H9 (cell line): Measurements from ENCODE around the gene PDE2A. TPM values are rescaled to one million over a fixed set of nuclear protein-coding genes. Genes with fewer than 3 reads are reported as not detected.

ENCODE experiments used
- DNase-seq: peaks from one replicate; pipeline ENCODE4 v3.0.0-alpha.2; 2017
- H2AFZ ChIP-seq: one replicate; pipeline ENCODE4 v1.6.1; 2013; ENCODE audit warnings: mild to moderate bottlenecking, low read length, control low read depth, moderate library complexity
- H2AK5ac ChIP-seq: 2 replicates; pipeline ENCODE4 v1.6.1; 2013; ENCODE audit warnings: low read length, control low read depth, mixed read lengths; ENCODE audit not compliant: insufficient read length
- H2BK120ac ChIP-seq: one replicate; pipeline ENCODE4 v1.6.1; 2013; ENCODE audit warnings: low read depth, mild to moderate bottlenecking, low read length, control low read depth, inconsistent platforms; ENCODE audit not compliant: poor library complexity, severe bottlenecking
- H2BK12ac ChIP-seq: 2 replicates; pipeline ENCODE4 v1.6.1; 2013; ENCODE audit warnings: low read length, control low read depth, mixed read lengths, low read depth; ENCODE audit not compliant: insufficient read length
- H2BK15ac ChIP-seq: 2 replicates; pipeline ENCODE4 v1.6.1; 2013; ENCODE audit warnings: low read depth, low read length, control low read depth
- H2BK20ac ChIP-seq: one replicate; pipeline ENCODE4 v1.6.1; 2013; ENCODE audit warnings: low read depth, mild to moderate bottlenecking, low read length, control low read depth, inconsistent platforms; ENCODE audit not compliant: poor library complexity, severe bottlenecking
- H2BK5ac ChIP-seq: 2 replicates; pipeline ENCODE4 v1.6.1; 2013; ENCODE audit warnings: low read length, control low read depth, mixed read lengths; ENCODE audit not compliant: insufficient read length
- H3K14ac ChIP-seq: 2 replicates; pipeline ENCODE4 v1.6.1; 2013; ENCODE audit warnings: low read length, control low read depth; ENCODE audit not compliant: insufficient read depth
- H3K18ac ChIP-seq: 2 replicates; pipeline ENCODE4 v1.6.1; 2013; ENCODE audit warnings: low read depth, mild to moderate bottlenecking, mixed read lengths, low read length, control low read depth; ENCODE audit not compliant: insufficient read length
- H3K23ac ChIP-seq: 2 replicates; pipeline ENCODE4 v1.6.1; 2013; ENCODE audit warnings: low read length, control low read depth, mixed read lengths, low read depth; ENCODE audit not compliant: insufficient read length
- H3K23me2 ChIP-seq: 2 replicates; pipeline ENCODE4 v1.6.1; 2013; ENCODE audit warnings: low read depth, mild to moderate bottlenecking, mixed read lengths, low read length, control low read depth; ENCODE audit not compliant: insufficient read length, poor library complexity, severe bottlenecking
- H3K27ac ChIP-seq: 2 replicates; pipeline ENCODE4 v1.5.1; 2013; ENCODE audit warnings: low read length, control low read depth, mixed read lengths, low read depth; ENCODE audit not compliant: insufficient read length
- H3K27me3 ChIP-seq: 2 replicates; pipeline ENCODE4 v1.6.1; 2013; ENCODE audit warnings: low read length, control low read depth, inconsistent platforms; ENCODE audit not compliant: insufficient read depth
- H3K4ac ChIP-seq: 2 replicates; pipeline ENCODE4 v1.6.1; 2013; ENCODE audit warnings: low read depth, mild to moderate bottlenecking, control low read depth, inconsistent platforms, low read length, moderate library complexity
- H3K4me1 ChIP-seq: 2 replicates; pipeline ENCODE4 v1.6.1; 2013; ENCODE audit warnings: low read length, control low read depth, inconsistent platforms; ENCODE audit not compliant: insufficient read depth
- H3K4me2 ChIP-seq: 2 replicates; pipeline ENCODE4 v1.6.1; 2013; ENCODE audit warnings: low read length, control low read depth, mixed read lengths; ENCODE audit not compliant: insufficient read length, insufficient read depth
- H3K56ac ChIP-seq: 2 replicates; pipeline ENCODE4 v1.6.1; 2013; ENCODE audit warnings: low read depth, mild to moderate bottlenecking, mixed read lengths, low read length, control low read depth; ENCODE audit not compliant: insufficient read length
- H3K79me1 ChIP-seq: 2 replicates; pipeline ENCODE4 v1.6.1; 2013; ENCODE audit warnings: low read depth, mild to moderate bottlenecking, moderate library complexity, low read length, control low read depth, inconsistent platforms; ENCODE audit not compliant: insufficient read depth, poor library complexity, severe bottlenecking
- H3K79me2 ChIP-seq: 2 replicates; pipeline ENCODE4 v1.6.1; 2013; ENCODE audit warnings: low read length, control low read depth, inconsistent platforms; ENCODE audit not compliant: insufficient read depth
- H3K9ac ChIP-seq: 2 replicates; pipeline ENCODE4 v1.6.1; 2013; ENCODE audit warnings: low read length, control low read depth, mixed read lengths; ENCODE audit not compliant: insufficient read length; ENCODE audit errors: extremely low read depth
- H3K9me3 ChIP-seq: one replicate; pipeline ENCODE4 v1.6.1; 2013; ENCODE audit warnings: low read depth, low read length, inconsistent platforms; ENCODE audit not compliant: control insufficient read depth
- H3T11ph ChIP-seq: one replicate; pipeline ENCODE4 v1.6.1; 2013; ENCODE audit warnings: mild to moderate bottlenecking, low read length, control low read depth, inconsistent platforms
- H4K20me1 ChIP-seq: one replicate; pipeline ENCODE4 v1.6.1; 2013; ENCODE audit not compliant: control insufficient read depth, insufficient read length, insufficient read depth
- H4K5ac ChIP-seq: 2 replicates; pipeline ENCODE4 v1.6.1; 2013; ENCODE audit warnings: low read depth, mild to moderate bottlenecking, mixed read lengths, low read length, control low read depth; ENCODE audit not compliant: insufficient read length
- H4K8ac ChIP-seq: replicated peaks from 2 replicates; pipeline ENCODE4 v1.6.1; 2013; ENCODE audit warnings: low read length, control low read depth, mixed read lengths, low read depth; ENCODE audit not compliant: insufficient read length
- H4K91ac ChIP-seq: 2 replicates; pipeline ENCODE4 v1.6.1; 2013; ENCODE audit warnings: low read depth, mild to moderate bottlenecking, moderate library complexity, mixed read lengths, low read length, control low read depth; ENCODE audit not compliant: insufficient read length
- H3K27ac Mint-ChIP-seq, 3 experiments: 2 replicates in 2 of 3; 3 replicates in 1 of 3; pipeline ENCODE4 v1.8.0; 2020 to 2021; ENCODE audit warnings: mixed read lengths in 3 of 3, mild to moderate bottlenecking in 1 of 3, moderate library complexity in 1 of 3
- H3K27me3 Mint-ChIP-seq: 2 replicates; pipeline ENCODE4 v1.8.0; 2021; ENCODE audit warnings: low read depth, mild to moderate bottlenecking, moderate library complexity, mixed read lengths
- H3K36me3 Mint-ChIP-seq, 3 experiments: 2 replicates in 2 of 3; 3 replicates in 1 of 3; pipeline ENCODE4 v1.8.0; 2020 to 2021; ENCODE audit warnings: low read depth in 3 of 3, mixed read lengths in 3 of 3; ENCODE audit not compliant: insufficient read depth in 1 of 3
- H3K4me1 Mint-ChIP-seq, 2 experiments: 2 replicates each; pipeline ENCODE4 v1.8.0; 2020; ENCODE audit warnings: mixed read lengths in 2 of 2
- H3K4me3 Mint-ChIP-seq, 2 experiments: 2 replicates in 1 of 2; 3 replicates in 1 of 2; pipeline ENCODE4 v1.8.0; 2020 to 2021; ENCODE audit warnings: mild to moderate bottlenecking in 2 of 2, mixed read lengths in 2 of 2, moderate library complexity in 1 of 2
- H3K9me3 Mint-ChIP-seq, 2 experiments: 2 replicates in 1 of 2; 3 replicates in 1 of 2; pipeline ENCODE4 v1.8.0; 2020; ENCODE audit warnings: mild to moderate bottlenecking in 2 of 2, mixed read lengths in 2 of 2, moderate library complexity in 1 of 2
- CTCF ChIP-seq: fragments of 200-600 bp; sonication (generic); conservative IDR thresholded peaks from 3 replicates; pipeline ENCODE4 v1.8.0; 2021; ENCODE audit warnings: antibody characterized with exemption, mild to moderate bottlenecking
- WGBS: extraction: QIAGEN DNeasy Blood & Tissue Kit; methylation state at CpG from one replicate; pipeline ENCODE4 v1.1.7; 2013; ENCODE audit warnings: missing lambda C conversion rate, low lambda C conversion rate, mixed read lengths; ENCODE audit not compliant: insufficient read length; ENCODE audit errors: extremely low coverage; 5-methylcytosine and 5-hydroxymethylcytosine counted together
- total RNA-seq: library from RNA; stranded (reverse); gene quantifications from 2 replicates; pipeline ENCODE4 v1.2.1, GENCODE V29; 2021

PDE2A gene
- total RNA-seq, 1 experiment from 2014 or later, result 3.4 TPM

- H2AK5ac ChIP-seq, result no peak overlapping the region
- H2BK12ac ChIP-seq, result no peak overlapping the region
- no peak overlapping the region for H4K8ac ChIP-seq
- no peak overlapping the region for H2BK120ac ChIP-seq
- Mint-ChIP-seq H3K27ac (no peak overlapping the region), H3K4me3 (no peak overlapping the region), H3K9me3 (peaks cover 0 to 2% of the 10 kb centered on the region in 2 experiments; a peak in 1 of 5 replicates), H3K36me3 (no peaks in the 10 kb centered on the region), H3K27me3 (peaks cover 19% of the 10 kb centered on the region), H3K4me1 (no peaks in the 10 kb centered on the region)
- no peak overlapping the region for H3K9ac ChIP-seq
- no peak overlapping the region for H3K14ac ChIP-seq
- no peak overlapping the region for H4K91ac ChIP-seq
- no peak overlapping the region for H2BK15ac ChIP-seq
- no peak overlapping the region for H3T11ph ChIP-seq
- H2BK5ac ChIP-seq, result no peak overlapping the region
- H3K23ac ChIP-seq, result no peak overlapping the region
- H3K4me2 ChIP-seq, result no peak overlapping the region
- no peak overlapping the region for H2BK20ac ChIP-seq
- no peaks in the 10 kb centered on the region for H3K79me2 ChIP-seq
- no peaks in the 10 kb centered on the region for H3K4me1 ChIP-seq
- no peak overlapping the region for H3K27ac ChIP-seq
- no peak for TF ChIP-seq CTCF
- H3K18ac ChIP-seq, result no peak overlapping the region
- no peaks in the 10 kb centered on the region for H3K9me3 ChIP-seq
- no peaks in the 10 kb centered on the region for H3K27me3 ChIP-seq
- H2AFZ ChIP-seq, result no peak overlapping the region
- H3K23me2 ChIP-seq, result no peaks in the 10 kb centered on the region
- no peak for DNase-seq
- H4K20me1 ChIP-seq, result peaks cover 2% of the 10 kb centered on the region
- no peaks in the 10 kb centered on the region for H3K79me1 ChIP-seq
- WGBS, result no CpG with 5 or more reads among the region's 6 CpGs
- no peak overlapping the region for H4K5ac ChIP-seq
- no peak overlapping the region for H3K56ac ChIP-seq
- no peak overlapping the region for H3K4ac ChIP-seq
Observed at GRCh38 chr11:72548463-72548862, 125.8 kb downstream of the PDE2A start.
